MM.1S (cell line): Measurements from ENCODE around the gene NEIL1.

Source experiments
- DNase-seq: peaks from one replicate; pipeline ENCODE4 v3.0.0-alpha.2; 2015
- H2AFZ ChIP-seq: fragments of 300-600 bp; sonication (generic); 2 replicates; pipeline ENCODE4 v1.6.0; 2016; ENCODE audit warnings: antibody characterized with exemption, low read length
- H3F3A ChIP-seq: fragments of 300-600 bp; sonication (generic); 2 replicates; pipeline ENCODE4 v1.6.1; 2016; ENCODE audit warnings: mild to moderate bottlenecking, antibody characterized with exemption, low read length, moderate library complexity, mixed read lengths; ENCODE audit not compliant: insufficient read depth
- H3K27ac ChIP-seq: fragments of 300-600 bp; sonication (generic); 2 replicates; pipeline ENCODE4 v1.5.1; 2016; ENCODE audit warnings: mild to moderate bottlenecking, low read length
- H3K27me3 ChIP-seq: fragments of 300-600 bp; sonication (generic); replicated peaks from 2 replicates; pipeline ENCODE4 v1.6.0; 2016; ENCODE audit warnings: low read length; ENCODE audit not compliant: insufficient read depth
- H3K36me3 ChIP-seq: fragments of 300-600 bp; sonication (generic); replicated peaks from 2 replicates; pipeline ENCODE4 v1.6.1; 2016; ENCODE audit warnings: mild to moderate bottlenecking, low read length, mixed read lengths; ENCODE audit not compliant: insufficient read depth
- H3K4me1 ChIP-seq: fragments of 300-600 bp; sonication (generic); 2 replicates; pipeline ENCODE4 v1.6.1; 2016; ENCODE audit warnings: low read length, mixed read lengths
- H3K4me2 ChIP-seq: fragments of 300-600 bp; sonication (generic); 2 replicates; pipeline ENCODE4 v1.6.0; 2016; ENCODE audit warnings: low read depth, low read length
- H3K4me3 ChIP-seq: fragments of 300-600 bp; sonication (generic); 2 replicates; pipeline ENCODE4 v1.5.1; 2016; ENCODE audit warnings: low read length, mixed read lengths
- H3K79me2 ChIP-seq: fragments of 300-600 bp; sonication (generic); 2 replicates; pipeline ENCODE4 v1.6.1; 2016; ENCODE audit warnings: mixed run types, low read length, mixed read lengths
- H3K9ac ChIP-seq: fragments of 300-600 bp; sonication (generic); 2 replicates; pipeline ENCODE4 v1.6.1; 2016; ENCODE audit warnings: low read length, mixed read lengths
- H3K9me2 ChIP-seq: fragments of 300-600 bp; sonication (generic); replicated peaks from 2 replicates; pipeline ENCODE4 v1.6.1; 2016; ENCODE audit warnings: mild to moderate bottlenecking, low read length, mixed read lengths; ENCODE audit not compliant: insufficient read depth
- H3K9me3 ChIP-seq: fragments of 300-600 bp; sonication (generic); replicated peaks from 2 replicates; pipeline ENCODE4 v1.6.1; 2016; ENCODE audit warnings: mild to moderate bottlenecking, low read length, mixed read lengths; ENCODE audit not compliant: insufficient read depth
- H4K20me1 ChIP-seq: fragments of 300-600 bp; sonication (generic); 2 replicates; pipeline ENCODE4 v1.6.1; 2016; ENCODE audit warnings: mild to moderate bottlenecking, low read length, moderate library complexity, mixed read lengths; ENCODE audit not compliant: insufficient read depth
- EZH2 ChIP-seq: fragments of 300-600 bp; sonication (generic); optimal IDR thresholded peaks from 2 replicates; pipeline ENCODE3; 2017; ENCODE audit warnings: low read depth, mild to moderate bottlenecking, antibody characterized with exemption, low read length, mixed read lengths
- EZH2phosphoT487 ChIP-seq: fragments of 300-600 bp; sonication (generic); IDR thresholded peaks from 2 replicates; pipeline ENCODE4 v1.6.1; 2018; ENCODE audit warnings: antibody characterized with exemption, low read length
- TF ChIP-seq, protein P1 (sequence below): fragments of 300-600 bp; sonication (generic); IDR thresholded peaks from 2 replicates; pipeline ENCODE4 v1.5.1; 2016; ENCODE audit warnings: antibody characterized with exemption, low read length, mixed read lengths

NEIL1 gene

DNA sequence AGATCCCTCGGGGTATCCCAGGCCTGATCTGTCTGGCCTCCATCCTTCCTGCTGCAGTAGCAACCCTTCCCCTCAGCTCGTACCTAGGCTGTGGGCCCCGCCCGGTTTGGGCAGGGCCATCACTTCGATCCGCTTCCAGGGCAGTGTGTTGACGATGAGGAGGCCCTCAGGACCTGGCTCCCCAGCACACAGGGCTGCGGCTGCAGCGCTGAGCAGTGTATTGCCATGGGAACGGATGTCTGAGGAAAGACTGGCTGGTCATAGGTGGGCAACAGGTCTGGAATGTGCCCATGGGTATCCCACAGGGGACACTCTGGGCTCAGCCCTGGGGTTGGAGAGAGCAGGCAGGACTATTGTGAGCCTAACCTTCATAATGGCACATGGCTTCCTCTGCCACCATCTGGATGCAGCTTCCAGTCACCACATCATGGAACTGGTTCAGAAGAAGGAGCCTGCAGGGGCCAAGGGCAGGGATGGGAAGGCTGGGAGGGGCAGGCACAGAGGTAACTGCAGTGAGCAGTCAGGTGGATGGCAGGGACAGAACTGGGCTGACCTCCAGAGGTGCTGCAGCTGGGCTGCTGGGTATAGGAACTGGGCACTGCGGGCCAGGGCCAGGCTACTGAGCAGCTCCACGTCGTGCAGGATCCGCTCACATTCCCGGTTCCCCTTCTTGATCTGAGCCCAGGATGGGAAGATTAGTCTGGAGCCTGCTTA lies 12.9 kb downstream of the NEIL1 start:
- H3K36me3 ChIP-seq, result no peaks in the 10 kb centered on the region

DNA sequence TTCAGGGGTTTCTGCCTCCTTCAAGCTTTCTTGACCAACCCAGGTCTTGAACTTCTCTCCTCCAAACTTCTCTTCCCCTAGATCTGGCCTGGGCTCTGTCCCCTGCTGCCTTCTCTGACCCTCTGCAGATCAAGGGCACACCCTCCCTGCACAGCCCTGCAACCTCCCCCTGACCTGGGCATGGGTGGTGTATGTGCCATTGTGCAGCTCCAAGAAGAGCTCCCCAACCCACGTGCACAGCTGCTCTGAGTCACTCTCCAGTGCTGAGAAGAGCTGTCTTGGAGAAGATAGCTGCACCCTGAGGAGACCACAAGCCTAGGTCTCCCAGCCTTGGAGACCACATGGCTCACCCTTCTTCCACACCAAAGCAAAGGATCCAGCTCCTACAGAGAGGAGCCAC lies 13.6 kb downstream of the NEIL1 start:
- no peaks in the 10 kb centered on the region for H3K9me2 ChIP-seq
- TF ChIP-seq, protein P1, sequence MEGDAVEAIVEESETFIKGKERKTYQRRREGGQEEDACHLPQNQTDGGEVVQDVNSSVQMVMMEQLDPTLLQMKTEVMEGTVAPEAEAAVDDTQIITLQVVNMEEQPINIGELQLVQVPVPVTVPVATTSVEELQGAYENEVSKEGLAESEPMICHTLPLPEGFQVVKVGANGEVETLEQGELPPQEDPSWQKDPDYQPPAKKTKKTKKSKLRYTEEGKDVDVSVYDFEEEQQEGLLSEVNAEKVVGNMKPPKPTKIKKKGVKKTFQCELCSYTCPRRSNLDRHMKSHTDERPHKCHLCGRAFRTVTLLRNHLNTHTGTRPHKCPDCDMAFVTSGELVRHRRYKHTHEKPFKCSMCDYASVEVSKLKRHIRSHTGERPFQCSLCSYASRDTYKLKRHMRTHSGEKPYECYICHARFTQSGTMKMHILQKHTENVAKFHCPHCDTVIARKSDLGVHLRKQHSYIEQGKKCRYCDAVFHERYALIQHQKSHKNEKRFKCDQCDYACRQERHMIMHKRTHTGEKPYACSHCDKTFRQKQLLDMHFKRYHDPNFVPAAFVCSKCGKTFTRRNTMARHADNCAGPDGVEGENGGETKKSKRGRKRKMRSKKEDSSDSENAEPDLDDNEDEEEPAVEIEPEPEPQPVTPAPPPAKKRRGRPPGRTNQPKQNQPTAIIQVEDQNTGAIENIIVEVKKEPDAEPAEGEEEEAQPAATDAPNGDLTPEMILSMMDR, result no peak
- TF ChIP-seq EZH2phosphoT487, result no peak
- TF ChIP-seq EZH2, result no peak
- no peaks in the 10 kb centered on the region for H3F3A ChIP-seq
- no peak overlapping the region for H2AFZ ChIP-seq
- no peaks in the 10 kb centered on the region for H4K20me1 ChIP-seq
- no peaks in the 10 kb centered on the region for H3K4me1 ChIP-seq
- no peak overlapping the region for H3K27ac ChIP-seq
- no peaks in the 10 kb centered on the region for H3K27me3 ChIP-seq
- H3K9me3 ChIP-seq, result no peaks in the 10 kb centered on the region
- no peak overlapping the region for H3K9ac ChIP-seq
- no peaks in the 10 kb centered on the region for H3K36me3 ChIP-seq
- no peak overlapping the region for H3K4me3 ChIP-seq
- no peak overlapping the region for H3K4me2 ChIP-seq
- no peak for DNase-seq
- no peaks in the 10 kb centered on the region for H3K79me2 ChIP-seq

More for the DNA sequence above, 12.9 kb downstream of the NEIL1 start:
- H3K27me3 ChIP-seq, result no peaks in the 10 kb centered on the region
- no peaks in the 10 kb centered on the region for H3F3A ChIP-seq
- no peaks in the 10 kb centered on the region for H4K20me1 ChIP-seq
- H2AFZ ChIP-seq, result no peak overlapping the region
- H3K4me1 ChIP-seq, result no peaks in the 10 kb centered on the region
- H3K27ac ChIP-seq, result no peak overlapping the region
- H3K9me3 ChIP-seq, result no peaks in the 10 kb centered on the region
- H3K4me2 ChIP-seq, result no peak overlapping the region
- no peak for DNase-seq
- no peak for TF ChIP-seq EZH2phosphoT487
- TF ChIP-seq EZH2, result no peak
- TF ChIP-seq, protein P1, result no peak
- no peak overlapping the region for H3K9ac ChIP-seq
- H3K4me3 ChIP-seq, result no peak overlapping the region
- no peaks in the 10 kb centered on the region for H3K79me2 ChIP-seq
- no peaks in the 10 kb centered on the region for H3K9me2 ChIP-seq

DNA sequence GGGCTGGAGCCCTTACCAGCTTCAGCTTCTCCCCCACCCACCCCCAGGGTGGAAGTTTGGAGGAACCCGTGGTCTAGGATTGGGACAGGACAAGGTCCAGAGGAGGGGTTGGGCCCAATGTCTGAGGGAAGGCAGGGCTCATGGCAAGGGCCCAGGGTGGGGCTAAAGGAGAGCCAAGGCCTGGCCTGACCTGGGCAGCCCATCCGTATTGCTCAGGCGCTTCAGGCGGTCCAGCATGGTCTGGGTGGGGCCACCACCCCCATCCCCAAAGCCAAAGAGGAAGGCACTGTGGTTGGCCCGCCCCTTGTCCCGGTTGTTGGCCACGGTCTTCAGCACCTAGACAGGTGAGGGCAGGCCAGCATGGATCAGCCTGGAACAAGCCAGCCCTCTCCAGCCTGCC lies 14.0 kb downstream of the NEIL1 start:
- H3K4me3 ChIP-seq, result no peak overlapping the region
- H3K36me3 ChIP-seq, result no peaks in the 10 kb centered on the region
- H3K4me2 ChIP-seq, result no peak overlapping the region
- TF ChIP-seq, protein P1, result no peak
- TF ChIP-seq EZH2 (no peak), EZH2phosphoT487 (no peak)
- no peaks in the 10 kb centered on the region for H3K9me3 ChIP-seq
- no peaks in the 10 kb centered on the region for H3K27me3 ChIP-seq
- H3K27ac ChIP-seq, result no peak overlapping the region
- H3K4me1 ChIP-seq, result no peaks in the 10 kb centered on the region
- no peak for DNase-seq
- no peak overlapping the region for H2AFZ ChIP-seq
- no peaks in the 10 kb centered on the region for H4K20me1 ChIP-seq
- H3K9me2 ChIP-seq, result no peaks in the 10 kb centered on the region
- no peak overlapping the region for H3K9ac ChIP-seq
- H3F3A ChIP-seq, result no peaks in the 10 kb centered on the region
- no peaks in the 10 kb centered on the region for H3K79me2 ChIP-seq
